CD4-positive, alpha-beta T cell treated with Interferon gamma for 1 hour (primary cell): ENCODE measurements around the gene RASGEF1B.

Source experiments
- DNase-seq: peaks from one replicate; pipeline ENCODE4 v3.0.0-alpha.2; 2020

Gene RASGEF1B

GRCh38 chr4:81389720-81390119 is 82.0 kb downstream of the RASGEF1B start:
- no peak for DNase-seq

GRCh38 chr4:81380437-81380836 is 91.3 kb downstream of the RASGEF1B start:
- no peak for DNase-seq

- DNase-seq: no peak
Observed at GRCh38 chr4:81378386-81378785, 93.3 kb downstream of the RASGEF1B start.

- DNase-seq: no peak
Observed at GRCh38 chr4:81377191-81377590, 94.5 kb downstream of the RASGEF1B start.

GRCh38 chr4:81376720-81377119 is 95.0 kb downstream of the RASGEF1B start:
- DNase-seq: no peak
